ENCODE data around the gene GNG12. TPM values are rescaled to one million over a fixed set of nuclear protein-coding genes. Genes with fewer than 3 reads are reported as not detected.

GNG12 gene
- total RNA-seq, 2 experiments from 2014 or later, result 0.05 TPM

DNA sequence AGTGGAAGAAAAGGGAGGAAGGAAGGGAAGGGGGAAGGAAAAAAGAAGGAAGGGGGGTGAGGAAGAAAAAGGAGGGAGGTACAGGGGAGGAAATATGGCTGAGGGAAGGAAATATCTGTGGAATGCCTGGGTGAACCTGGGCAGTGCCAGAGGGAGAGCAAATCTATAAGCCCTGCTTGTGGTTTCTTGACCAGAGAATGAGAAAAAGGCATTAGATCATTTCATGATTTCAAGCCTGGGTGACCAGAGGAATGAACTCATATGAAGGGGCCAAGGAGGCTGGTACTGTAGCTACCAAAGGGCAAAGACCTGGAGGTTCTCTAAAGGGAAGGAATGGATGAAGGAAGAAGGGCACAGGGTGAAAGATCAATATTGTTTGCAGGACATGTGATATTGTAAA, 31.4 kb downstream of the GNG12 start:
- CTCF ChIA-PET, result no interaction called here
- POLR2A ChIA-PET, result no interaction called here

DNA sequence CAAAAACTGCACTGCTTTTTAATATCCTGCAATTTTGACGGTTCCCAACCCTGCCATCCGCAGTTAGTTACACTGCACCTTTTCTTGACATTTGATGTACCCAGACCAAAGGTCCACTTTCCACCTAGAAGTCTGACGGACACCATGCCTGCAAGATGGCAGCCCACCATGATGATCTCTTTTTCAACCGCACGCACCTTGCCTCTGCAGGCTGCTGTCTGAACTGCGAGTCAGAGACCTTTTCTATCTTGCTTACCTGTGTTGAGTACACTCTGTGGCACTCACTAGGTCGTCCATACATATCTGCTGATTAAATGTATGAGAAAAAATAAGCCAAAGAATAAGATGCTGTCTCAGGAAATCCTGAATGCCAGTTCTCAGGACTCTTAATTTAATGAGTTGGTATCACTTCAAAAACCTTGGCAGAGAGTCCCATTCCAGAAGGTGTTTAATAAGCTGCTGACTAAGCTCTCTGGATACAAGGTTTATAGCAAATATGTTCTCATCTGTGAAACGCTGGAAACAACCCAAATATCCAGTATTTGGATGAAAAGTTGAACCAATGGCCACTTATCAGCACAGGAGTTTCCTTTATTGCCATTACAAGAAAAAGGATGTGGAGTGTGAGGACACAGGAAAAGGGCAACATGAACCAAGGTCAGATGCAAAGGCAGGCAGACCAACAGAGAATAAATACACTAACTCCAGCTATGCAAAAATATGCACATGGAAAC, 37.9 kb downstream of the GNG12 start:
- Mint-ChIP-seq H3K4me3 (no peak overlapping the region), H3K27me3 (peaks cover 10% of the 10 kb centered on the region), H3K36me3 (ENCODE audit: low read depth) (no peaks in the 10 kb centered on the region), H3K9me3 (no peaks in the 10 kb centered on the region), H3K27ac (no peak overlapping the region), H3K4me1 (no peaks in the 10 kb centered on the region)
- ChIA-PET POLR2A (no interaction called here), CTCF (no interaction called here)
- no peak for DNase-seq

More for the DNA sequence above, 31.4 kb downstream of the GNG12 start:
- Mint-ChIP-seq H3K9me3 (no peaks in the 10 kb centered on the region), H3K4me3 (no peak overlapping the region), H3K27me3 (peaks cover 22% of the 10 kb centered on the region), H3K4me1 (no peaks in the 10 kb centered on the region), H3K27ac (no peak overlapping the region), H3K36me3 (ENCODE audit: low read depth) (no peaks in the 10 kb centered on the region)
- DNase-seq, result no peak

DNA sequence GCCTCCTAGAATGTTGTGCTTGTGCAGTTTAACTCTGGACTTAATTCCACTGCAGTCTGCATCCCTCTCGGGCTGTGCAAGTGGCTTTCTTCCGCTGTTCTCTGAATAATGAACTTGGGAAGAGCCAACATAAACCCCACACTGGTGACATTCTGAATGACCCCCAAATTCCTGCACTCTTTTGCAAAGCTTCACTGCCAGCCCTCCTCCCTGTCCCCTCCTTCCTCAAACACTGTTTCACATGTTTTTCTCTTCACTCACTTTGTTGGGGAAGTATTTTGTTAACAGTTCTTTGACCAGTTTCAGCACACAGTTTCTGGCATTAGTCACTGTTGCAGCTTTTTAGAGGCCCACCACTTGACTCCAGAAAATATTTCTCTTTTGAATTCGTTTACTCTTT, 39.7 kb downstream of the GNG12 start:
- CTCF ChIA-PET, result no interaction called here
- DNase-seq, result no peak
- POLR2A ChIA-PET, result no interaction called here
- H3K27me3 Mint-ChIP-seq, result peaks cover 11% of the 10 kb centered on the region
- H3K36me3 Mint-ChIP-seq (ENCODE audit: low read depth), result no peaks in the 10 kb centered on the region
- H3K27ac Mint-ChIP-seq, result no peak overlapping the region
- H3K9me3 Mint-ChIP-seq, result no peaks in the 10 kb centered on the region
- H3K4me1 Mint-ChIP-seq, result no peaks in the 10 kb centered on the region
- no peak overlapping the region for H3K4me3 Mint-ChIP-seq

DNA sequence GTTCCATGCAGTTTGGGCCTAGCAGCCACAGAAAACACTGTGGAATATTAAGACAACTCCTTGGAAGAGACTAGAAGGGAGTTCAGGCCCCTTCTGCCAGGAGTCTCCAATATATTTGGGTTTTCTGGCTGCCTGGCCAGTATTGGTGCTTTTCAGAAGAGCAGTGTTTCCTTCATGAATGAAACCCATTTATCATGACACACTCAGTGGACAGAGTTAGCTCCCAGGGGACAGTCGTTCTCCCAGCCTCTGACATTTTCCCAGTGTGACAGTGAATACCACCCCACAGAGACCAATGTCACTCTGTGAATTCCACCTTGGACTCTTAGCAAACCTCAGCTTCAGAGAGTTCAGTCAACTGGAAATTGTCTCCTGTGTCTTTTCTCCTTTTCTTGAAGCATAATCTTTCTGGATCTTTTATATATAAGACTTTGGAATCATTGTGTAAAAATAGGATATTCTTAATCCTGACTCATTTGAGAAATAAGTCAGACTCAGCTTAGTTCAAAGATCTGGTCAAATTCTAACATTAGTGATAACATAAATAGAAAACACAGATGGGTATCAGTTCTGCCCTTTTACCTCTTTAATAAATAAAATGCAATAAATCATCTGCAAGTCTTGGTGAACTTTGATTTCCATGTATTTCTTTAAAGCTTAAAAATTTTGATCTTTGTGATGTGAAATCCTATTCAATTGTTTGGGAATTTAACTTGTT, 40.4 kb downstream of the GNG12 start:
- DNase-seq, result no peak
- Mint-ChIP-seq H3K4me1 (no peaks in the 10 kb centered on the region), H3K9me3 (no peaks in the 10 kb centered on the region), H3K27me3 (peaks cover 11% of the 10 kb centered on the region), H3K27ac (no peak overlapping the region), H3K36me3 (ENCODE audit: low read depth) (no peaks in the 10 kb centered on the region), H3K4me3 (no peak overlapping the region)
- CTCF ChIA-PET, result no interaction called here
- POLR2A ChIA-PET, result no interaction called here

DNA sequence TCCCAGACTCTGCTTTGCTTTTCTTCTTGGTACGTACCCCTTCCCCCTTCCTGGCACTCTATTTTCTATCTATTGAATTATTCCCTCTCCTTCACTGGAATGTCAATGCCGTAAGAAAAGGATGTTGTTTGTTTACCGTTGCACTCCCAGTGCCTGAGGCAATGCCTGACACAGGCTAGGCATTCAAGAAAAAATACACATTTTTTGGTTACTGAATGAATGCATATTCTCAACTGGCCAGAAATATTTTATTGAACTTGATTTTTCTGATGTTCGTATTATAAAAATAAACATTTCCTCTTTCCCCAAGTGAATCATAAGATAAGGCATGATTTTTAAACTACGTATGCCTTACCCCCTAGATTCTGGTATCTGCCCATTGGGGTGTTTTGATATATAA, 41.2 kb downstream of the GNG12 start:
- Mint-ChIP-seq H3K27ac (no peak overlapping the region), H3K4me1 (no peaks in the 10 kb centered on the region), H3K27me3 (peaks cover 11% of the 10 kb centered on the region), H3K4me3 (no peak overlapping the region), H3K9me3 (no peaks in the 10 kb centered on the region), H3K36me3 (ENCODE audit: low read depth) (no peaks in the 10 kb centered on the region)
- CTCF ChIA-PET, result no interaction called here
- POLR2A ChIA-PET, result no interaction called here
- no peak for DNase-seq

DNA sequence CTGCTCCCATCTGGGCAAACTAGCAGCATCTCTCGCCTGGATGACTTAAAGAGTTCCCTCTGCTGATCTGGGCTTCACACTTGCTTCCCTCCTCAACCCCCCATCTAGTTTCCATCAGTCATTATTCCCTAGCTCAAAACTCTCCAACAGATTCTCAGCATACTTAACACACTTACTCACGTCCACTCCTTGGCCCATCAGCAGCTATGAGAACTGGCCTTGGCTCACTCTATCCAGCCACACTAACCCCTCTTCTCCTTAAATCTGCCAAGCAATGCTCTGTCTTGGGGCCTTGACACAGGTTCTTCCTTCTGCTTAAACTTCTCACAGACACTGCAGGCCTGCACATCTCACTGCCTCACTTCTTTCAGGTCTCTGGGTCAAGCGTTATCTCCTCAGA, 41.6 kb downstream of the GNG12 start:
- ChIA-PET CTCF (no interaction called here), POLR2A (no interaction called here)
- Mint-ChIP-seq H3K9me3 (no peaks in the 10 kb centered on the region), H3K4me1 (no peaks in the 10 kb centered on the region), H3K36me3 (ENCODE audit: low read depth) (no peaks in the 10 kb centered on the region), H3K27me3 (peaks cover 11% of the 10 kb centered on the region), H3K27ac (no peak overlapping the region), H3K4me3 (no peak overlapping the region)
- no peak for DNase-seq

DNA sequence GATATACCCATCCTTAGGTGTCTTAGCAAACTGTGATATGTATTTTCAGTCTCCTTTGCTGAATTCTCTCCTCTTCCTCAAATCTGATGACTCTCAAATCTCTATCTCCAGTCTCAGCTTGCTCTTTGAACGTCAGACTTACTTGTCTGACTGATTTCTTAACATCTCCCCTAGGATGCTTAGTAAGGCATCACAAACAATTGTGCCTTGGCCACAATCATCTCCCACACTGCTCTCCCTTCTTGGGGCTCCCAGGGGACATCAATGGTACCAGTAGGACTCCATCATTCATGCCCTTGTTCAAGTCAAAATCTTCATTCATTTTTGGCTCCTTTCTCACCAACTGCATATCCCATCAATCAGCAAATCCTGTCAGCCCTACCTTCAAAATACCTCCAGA, 42.0 kb downstream of the GNG12 start:
- H3K4me1 Mint-ChIP-seq, result no peaks in the 10 kb centered on the region
- no peaks in the 10 kb centered on the region for H3K9me3 Mint-ChIP-seq
- ChIA-PET CTCF (no interaction called here), POLR2A (no interaction called here)
- H3K4me3 Mint-ChIP-seq, result no peak overlapping the region
- no peak for DNase-seq
- H3K27me3 Mint-ChIP-seq, result peaks cover 11% of the 10 kb centered on the region
- H3K27ac Mint-ChIP-seq, result no peak overlapping the region
- no peaks in the 10 kb centered on the region for H3K36me3 Mint-ChIP-seq (ENCODE audit: low read depth)

DNA sequence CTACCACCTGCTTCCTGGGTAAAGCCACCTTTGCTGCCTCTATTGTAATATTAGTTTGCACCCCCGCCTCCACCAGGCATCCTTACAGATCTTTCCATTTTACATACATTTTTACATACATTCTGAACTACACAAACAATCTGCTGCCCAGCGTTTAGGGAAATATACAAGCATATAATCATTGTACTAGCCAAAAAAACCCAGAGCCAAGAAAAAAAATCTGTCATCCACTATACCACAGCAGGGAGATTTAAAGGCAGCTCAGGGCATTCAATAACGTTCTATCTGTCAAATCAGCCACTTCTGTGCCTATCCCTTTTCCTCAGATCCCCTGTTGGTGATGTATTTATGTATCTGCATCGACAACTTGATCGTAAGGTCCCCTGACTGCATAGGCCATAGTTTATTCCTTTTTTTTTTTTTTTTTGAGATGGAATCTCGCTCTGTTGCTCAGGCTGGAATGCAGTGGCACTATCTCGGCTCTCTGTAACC, 43.0 kb downstream of the GNG12 start:
- ChIA-PET POLR2A (no interaction called here), CTCF (no interaction called here)
- Mint-ChIP-seq H3K27me3 (peaks cover 13% of the 10 kb centered on the region), H3K36me3 (ENCODE audit: low read depth) (no peaks in the 10 kb centered on the region), H3K4me1 (no peaks in the 10 kb centered on the region), H3K9me3 (no peaks in the 10 kb centered on the region), H3K27ac (no peak overlapping the region), H3K4me3 (no peak overlapping the region)
- no peak for DNase-seq

DNA sequence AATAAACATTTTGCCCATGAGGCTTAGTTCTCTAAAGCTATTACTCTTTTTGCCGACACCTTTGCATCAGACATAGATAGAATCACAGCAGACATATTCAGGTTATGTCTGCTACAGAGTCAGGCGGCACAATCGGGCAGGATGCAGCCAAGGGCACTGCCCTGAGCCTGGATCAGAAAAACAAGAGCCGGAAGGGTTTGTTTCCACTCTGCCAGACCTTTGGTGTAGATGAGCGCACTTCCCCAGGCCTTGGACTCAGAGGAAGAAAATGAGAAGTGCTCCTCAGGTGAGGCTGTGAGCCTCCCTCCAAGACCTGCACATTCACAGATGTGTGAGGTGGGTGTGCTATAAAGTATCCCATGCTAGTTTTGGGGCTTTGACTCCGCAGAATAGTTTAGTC, 43.7 kb downstream of the GNG12 start:
- Mint-ChIP-seq H3K4me3 (no peak overlapping the region), H3K9me3 (no peaks in the 10 kb centered on the region), H3K27me3 (peaks cover 13% of the 10 kb centered on the region), H3K27ac (no peak overlapping the region), H3K36me3 (ENCODE audit: low read depth) (no peaks in the 10 kb centered on the region), H3K4me1 (no peaks in the 10 kb centered on the region)
- DNase-seq, result no peak
- ChIA-PET CTCF (no interaction called here), POLR2A (no interaction called here)

DNA sequence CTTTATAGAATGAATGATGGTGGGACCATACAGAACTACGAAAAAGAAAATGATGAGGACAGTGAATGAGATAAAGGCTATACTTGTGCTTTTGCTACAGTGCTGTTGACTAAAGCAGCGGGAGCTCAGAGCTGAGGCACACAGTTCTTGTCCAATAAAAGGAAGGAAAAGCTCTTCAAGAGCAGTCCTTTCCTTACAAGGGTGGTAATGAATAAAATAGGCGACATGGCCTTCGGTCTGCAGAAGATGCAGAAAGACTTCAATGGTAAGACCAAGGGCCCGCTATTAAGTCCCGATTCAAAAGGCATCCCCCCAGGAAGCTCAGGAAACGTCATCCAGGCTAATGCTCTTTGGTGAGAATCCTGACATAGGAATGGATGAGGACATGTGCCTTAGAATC, 44.4 kb downstream of the GNG12 start:
- no peaks in the 10 kb centered on the region for H3K36me3 Mint-ChIP-seq (ENCODE audit: low read depth)
- CTCF ChIA-PET, result no interaction called here
- H3K4me3 Mint-ChIP-seq, result no peak overlapping the region

DNA sequence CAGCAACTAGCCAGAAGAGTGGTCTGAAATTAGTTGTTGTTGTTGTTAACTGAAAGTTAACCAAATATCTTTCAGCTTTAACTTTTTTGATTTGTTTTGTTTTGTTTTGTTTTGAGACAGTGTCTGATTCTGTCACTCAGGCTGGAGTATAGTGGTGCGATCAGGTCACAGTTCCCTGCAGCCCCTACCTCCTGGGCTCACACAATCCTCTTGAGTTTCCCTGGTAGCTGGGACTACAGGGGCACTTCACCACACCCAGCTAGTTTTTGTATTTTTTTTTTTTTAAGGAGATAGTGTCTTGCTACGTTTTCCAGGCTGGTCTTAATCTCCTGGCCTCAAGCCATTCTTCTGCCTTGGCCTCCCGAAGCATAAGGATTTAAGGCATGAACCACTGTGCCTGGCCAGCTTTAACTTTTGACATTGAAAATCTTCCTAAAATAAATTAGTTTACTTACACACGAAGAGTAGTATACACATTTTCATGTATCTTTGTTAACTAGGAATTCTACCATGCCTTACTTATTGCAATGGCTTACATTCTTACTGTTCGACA, 45.0 kb downstream of the GNG12 start:
- H3K9me3 Mint-ChIP-seq, result no peaks in the 10 kb centered on the region
- H3K36me3 Mint-ChIP-seq (ENCODE audit: low read depth), result no peaks in the 10 kb centered on the region
- H3K27me3 Mint-ChIP-seq, result peaks cover 13% of the 10 kb centered on the region
- H3K4me1 Mint-ChIP-seq, result no peaks in the 10 kb centered on the region
- DNase-seq, result no peak
- ChIA-PET CTCF (no interaction called here), POLR2A (no interaction called here)
- no peak overlapping the region for H3K4me3 Mint-ChIP-seq
- no peak overlapping the region for H3K27ac Mint-ChIP-seq

More for the DNA sequence above, 44.4 kb downstream of the GNG12 start:
- Mint-ChIP-seq H3K27ac (no peak overlapping the region), H3K9me3 (no peaks in the 10 kb centered on the region), H3K4me1 (no peaks in the 10 kb centered on the region), H3K27me3 (peaks cover 13% of the 10 kb centered on the region)
- DNase-seq, result no peak
- POLR2A ChIA-PET, result no interaction called here

DNA sequence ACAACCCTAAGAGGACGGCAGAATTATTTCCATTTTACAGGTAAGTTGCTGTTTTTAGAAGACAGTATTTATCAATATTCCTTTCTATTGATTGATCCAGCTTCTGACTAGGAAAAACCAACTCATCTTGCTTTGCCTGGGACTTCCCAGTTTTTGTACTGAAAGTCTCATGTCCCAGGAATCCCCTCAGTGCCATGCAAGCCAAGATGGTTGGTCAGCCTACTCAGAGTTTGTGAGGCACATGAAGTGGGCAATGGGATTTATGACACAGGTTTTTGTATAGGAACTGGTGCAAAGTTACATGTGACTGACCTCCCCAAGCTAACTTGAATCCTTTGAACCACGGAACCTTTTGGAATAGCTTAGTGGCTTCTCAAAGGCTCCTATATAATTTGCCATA, 45.5 kb downstream of the GNG12 start:
- POLR2A ChIA-PET, result no interaction called here
- H3K4me1 Mint-ChIP-seq, result no peaks in the 10 kb centered on the region

DNA sequence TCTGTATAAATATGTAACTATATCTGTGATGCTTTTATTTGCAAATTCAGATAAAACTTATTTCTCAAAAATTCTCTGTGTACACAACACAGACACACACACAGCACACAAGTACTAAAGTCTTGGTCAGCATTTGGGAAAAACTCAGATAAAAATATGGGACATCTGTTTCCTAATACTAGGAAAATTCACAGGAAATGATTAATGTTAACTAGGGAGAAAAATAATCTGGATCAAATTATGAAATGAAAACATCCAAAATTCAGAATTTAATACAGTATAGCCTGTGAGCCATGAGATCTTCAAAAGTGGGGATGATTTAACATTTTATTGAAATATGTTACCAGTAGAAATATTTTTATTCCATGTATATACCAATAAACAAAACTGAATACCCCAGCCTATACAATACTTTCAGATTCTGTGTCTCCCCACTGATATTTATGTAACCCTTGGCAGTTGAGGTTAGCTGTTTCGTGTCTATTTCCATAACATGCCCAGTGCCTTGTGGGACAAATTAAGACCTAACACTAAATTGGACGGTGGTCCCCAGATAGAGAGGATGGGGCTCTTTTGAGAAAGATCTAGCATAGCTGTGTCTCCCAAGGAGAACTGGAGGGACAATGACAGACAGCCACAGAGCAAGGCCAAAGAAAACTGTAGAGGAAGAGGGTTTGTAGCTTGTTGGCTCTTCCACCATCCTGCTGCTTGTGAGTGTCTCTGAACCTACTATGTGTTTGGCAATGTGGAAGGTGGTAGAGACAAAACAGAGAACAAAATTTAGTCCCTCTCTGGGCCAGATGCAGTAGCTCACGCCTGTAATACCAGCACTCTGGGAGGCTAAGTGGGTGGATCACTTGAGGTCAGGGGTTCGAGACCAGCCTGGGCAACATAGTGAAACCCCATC, 47.2 kb downstream of the GNG12 start:
- H3K4me3 Mint-ChIP-seq, result no peak overlapping the region
- no peaks in the 10 kb centered on the region for H3K36me3 Mint-ChIP-seq (ENCODE audit: low read depth)
- ChIA-PET POLR2A (interaction anchor here (0.6 kb wide), 1 partner anchor 256 kb away, joined by 3 read pairs; no protein-coding TSS in a partner anchor), CTCF (no interaction called here)
- no peaks in the 10 kb centered on the region for H3K9me3 Mint-ChIP-seq
- H3K27ac Mint-ChIP-seq, result no peak overlapping the region
- DNase-seq, result no peak
- H3K4me1 Mint-ChIP-seq, result no peaks in the 10 kb centered on the region
- peaks cover 5% of the 10 kb centered on the region for H3K27me3 Mint-ChIP-seq

More for the DNA sequence above, 45.5 kb downstream of the GNG12 start:
- peaks cover 14% of the 10 kb centered on the region for H3K27me3 Mint-ChIP-seq
- H3K36me3 Mint-ChIP-seq (ENCODE audit: low read depth), result no peaks in the 10 kb centered on the region
- H3K4me3 Mint-ChIP-seq, result no peak overlapping the region
- DNase-seq, result no peak
- CTCF ChIA-PET, result no interaction called here
- H3K27ac Mint-ChIP-seq, result no peak overlapping the region
- no peaks in the 10 kb centered on the region for H3K9me3 Mint-ChIP-seq
